Right kidney (tissue), 9 donors: ENCODE results near the gene SORBS2.
A peak's percentile ranks its signal among the peaks of the same experiment; 100 is the strongest.
"Not testable (repeated sequence)": the region's sequence is repeated elsewhere in the genome, so short reads cannot be mapped to it uniquely, and the experiment has no call there.

Experiments used
- DNase-seq: peaks from one replicate; pipeline ENCODE4 v3.0.0-alpha.2; 2016
- long read RNA-seq, 8 donors: transcript quantifications; one replicate each; lab custom pipeline, GENCODE V29; 2026

SORBS2 gene, protein sequence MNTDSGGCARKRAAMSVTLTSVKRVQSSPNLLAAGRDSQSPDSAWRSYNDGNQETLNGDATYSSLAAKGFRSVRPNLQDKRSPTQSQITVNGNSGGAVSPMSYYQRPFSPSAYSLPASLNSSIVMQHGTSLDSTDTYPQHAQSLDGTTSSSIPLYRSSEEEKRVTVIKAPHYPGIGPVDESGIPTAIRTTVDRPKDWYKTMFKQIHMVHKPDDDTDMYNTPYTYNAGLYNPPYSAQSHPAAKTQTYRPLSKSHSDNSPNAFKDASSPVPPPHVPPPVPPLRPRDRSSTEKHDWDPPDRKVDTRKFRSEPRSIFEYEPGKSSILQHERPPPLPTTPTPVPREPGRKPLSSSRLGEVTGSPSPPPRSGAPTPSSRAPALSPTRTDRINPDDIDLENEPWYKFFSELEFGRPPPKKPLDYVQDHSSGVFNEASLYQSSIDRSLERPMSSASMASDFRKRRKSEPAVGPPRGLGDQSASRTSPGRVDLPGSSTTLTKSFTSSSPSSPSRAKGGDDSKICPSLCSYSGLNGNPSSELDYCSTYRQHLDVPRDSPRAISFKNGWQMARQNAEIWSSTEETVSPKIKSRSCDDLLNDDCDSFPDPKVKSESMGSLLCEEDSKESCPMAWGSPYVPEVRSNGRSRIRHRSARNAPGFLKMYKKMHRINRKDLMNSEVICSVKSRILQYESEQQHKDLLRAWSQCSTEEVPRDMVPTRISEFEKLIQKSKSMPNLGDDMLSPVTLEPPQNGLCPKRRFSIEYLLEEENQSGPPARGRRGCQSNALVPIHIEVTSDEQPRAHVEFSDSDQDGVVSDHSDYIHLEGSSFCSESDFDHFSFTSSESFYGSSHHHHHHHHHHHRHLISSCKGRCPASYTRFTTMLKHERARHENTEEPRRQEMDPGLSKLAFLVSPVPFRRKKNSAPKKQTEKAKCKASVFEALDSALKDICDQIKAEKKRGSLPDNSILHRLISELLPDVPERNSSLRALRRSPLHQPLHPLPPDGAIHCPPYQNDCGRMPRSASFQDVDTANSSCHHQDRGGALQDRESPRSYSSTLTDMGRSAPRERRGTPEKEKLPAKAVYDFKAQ (N-terminal part only)
- long read RNA-seq, donor 1, full-length matches to known transcripts: 12 of 12 reads
- long read RNA-seq, donor 1, partial matches to known transcripts: 0 of 12 reads
- long read RNA-seq, donor 1, other reads (novel, unspliced or antisense): 0 of 12 reads
- long read RNA-seq, donor 2, partial matches to known transcripts: 0 of 6 reads
- long read RNA-seq, donor 2, other reads (novel, unspliced or antisense): 0 of 6 reads
- long read RNA-seq, donor 3, full-length matches to known transcripts: 8 of 8 reads
- long read RNA-seq, donor 3, partial matches to known transcripts: 0 of 8 reads
- long read RNA-seq, donor 3, other reads (novel, unspliced or antisense): 0 of 8 reads
- long read RNA-seq, donor 4, full-length matches to known transcripts: 14 of 19 reads
- long read RNA-seq, donor 4, partial matches to known transcripts: 5 of 19 reads
- long read RNA-seq, donor 4, other reads (novel, unspliced or antisense): 0 of 19 reads
- long read RNA-seq, donor 5, partial matches to known transcripts: 0 of 2 reads
- long read RNA-seq, donor 5, other reads (novel, unspliced or antisense): 0 of 2 reads
- long read RNA-seq, donor 6, transcript SORBS2-251 (2 exons, 420 nt): major isoform, 5 of 11 reads
- long read RNA-seq, donor 6, partial matches to known transcripts: 0 of 11 reads
- long read RNA-seq, donor 6, other reads (novel, unspliced or antisense): 0 of 11 reads
- long read RNA-seq, donor 7, full-length matches to known transcripts: 12 of 29 reads
- long read RNA-seq, donor 7, partial matches to known transcripts: 17 of 29 reads
- long read RNA-seq, donor 7, other reads (novel, unspliced or antisense): 0 of 29 reads
- long read RNA-seq, donor 8, full-length matches to known transcripts: 7 of 7 reads
- long read RNA-seq, donor 8, partial matches to known transcripts: 0 of 7 reads
- long read RNA-seq, donor 8, other reads (novel, unspliced or antisense): 0 of 7 reads

- peak; percentile 71 for DNase-seq
Observed at GRCh38 chr4:185811509-185812364, at the start of gene SORBS2. SORBS2 (minus strand) TSS chr4:185812194; CDS start chr4:185690571, 121,623 bp downstream.

DNA sequence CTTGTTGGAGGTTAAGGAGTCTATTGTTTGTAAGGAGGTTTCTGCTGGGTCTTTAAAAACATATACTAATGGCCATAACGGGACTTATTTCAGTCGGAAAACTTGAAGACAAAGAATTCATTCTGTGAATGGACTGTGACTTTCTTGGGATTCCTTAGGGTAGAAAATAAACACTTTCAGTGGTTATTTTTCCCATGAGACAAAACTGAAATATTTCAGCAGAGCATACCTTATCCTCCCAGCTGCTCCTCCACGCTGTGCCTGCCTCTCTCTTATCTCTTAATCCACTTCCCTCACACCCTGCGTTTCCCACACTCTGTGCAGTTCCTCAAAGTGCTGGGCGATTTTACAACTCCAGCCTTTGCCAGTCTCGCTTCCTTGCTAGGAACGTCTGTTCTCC lies 47.1 kb upstream of the SORBS2 start:
- DNase-seq: no peak

DNA sequence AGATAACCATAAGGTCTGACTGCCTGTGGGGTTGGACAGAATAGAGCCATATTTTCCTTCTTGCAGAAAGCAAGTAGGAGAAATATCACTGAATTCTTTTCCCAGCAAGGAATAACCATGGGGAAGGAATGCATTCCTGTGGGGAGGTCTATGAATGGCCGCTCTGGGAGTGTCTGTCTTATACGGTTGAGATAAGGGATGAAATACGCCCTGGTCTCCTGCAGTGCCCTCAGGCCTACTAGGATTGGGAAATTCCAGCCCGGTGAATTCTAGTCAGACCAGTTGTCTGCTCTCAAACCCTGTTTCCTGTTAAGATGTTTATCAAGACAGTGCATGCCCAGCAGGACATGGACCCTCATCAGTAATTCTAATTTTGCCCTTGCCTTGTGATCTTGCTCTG lies 45.6 kb upstream of the SORBS2 start:
- not testable (repeated sequence) for DNase-seq

DNA sequence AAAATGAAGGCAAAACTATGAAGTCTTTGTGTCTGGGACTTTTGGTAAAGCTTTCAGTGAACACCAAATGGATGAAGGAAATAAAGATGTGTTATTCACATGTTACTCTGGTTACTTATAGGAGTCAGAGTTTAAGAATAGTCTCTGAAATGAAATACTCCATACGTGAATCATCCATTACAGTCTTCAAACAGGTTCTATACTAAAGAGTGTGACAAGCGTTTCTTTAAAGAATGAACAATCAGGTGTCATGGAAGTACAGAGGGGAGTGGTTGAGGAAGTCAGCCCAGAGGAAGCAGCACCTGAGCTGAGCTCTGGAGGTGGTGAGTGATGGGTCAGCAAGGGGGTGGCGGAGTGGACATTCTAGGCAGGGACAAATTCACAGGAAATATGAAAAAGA lies 41.8 kb upstream of the SORBS2 start:
- no peak for DNase-seq

DNA sequence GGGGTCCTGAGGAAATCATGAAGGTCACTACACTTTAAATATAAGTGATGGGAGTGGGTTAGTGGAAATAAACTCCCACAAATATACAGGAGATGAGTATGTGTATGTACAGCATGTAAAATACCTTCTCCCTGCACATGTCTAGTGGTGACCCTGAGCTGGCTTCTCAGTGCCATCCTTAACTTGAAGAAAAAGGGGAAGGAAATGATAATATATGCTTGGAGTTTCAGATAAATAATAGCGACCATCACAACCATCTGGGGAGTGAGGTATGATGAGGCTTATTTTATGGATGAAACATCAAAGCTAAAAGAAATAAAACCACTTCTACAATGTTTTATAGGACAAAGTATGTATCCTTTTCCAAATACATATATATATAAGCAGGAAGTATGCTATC lies 41.0 kb upstream of the SORBS2 start:
- DNase-seq: no peak

DNA sequence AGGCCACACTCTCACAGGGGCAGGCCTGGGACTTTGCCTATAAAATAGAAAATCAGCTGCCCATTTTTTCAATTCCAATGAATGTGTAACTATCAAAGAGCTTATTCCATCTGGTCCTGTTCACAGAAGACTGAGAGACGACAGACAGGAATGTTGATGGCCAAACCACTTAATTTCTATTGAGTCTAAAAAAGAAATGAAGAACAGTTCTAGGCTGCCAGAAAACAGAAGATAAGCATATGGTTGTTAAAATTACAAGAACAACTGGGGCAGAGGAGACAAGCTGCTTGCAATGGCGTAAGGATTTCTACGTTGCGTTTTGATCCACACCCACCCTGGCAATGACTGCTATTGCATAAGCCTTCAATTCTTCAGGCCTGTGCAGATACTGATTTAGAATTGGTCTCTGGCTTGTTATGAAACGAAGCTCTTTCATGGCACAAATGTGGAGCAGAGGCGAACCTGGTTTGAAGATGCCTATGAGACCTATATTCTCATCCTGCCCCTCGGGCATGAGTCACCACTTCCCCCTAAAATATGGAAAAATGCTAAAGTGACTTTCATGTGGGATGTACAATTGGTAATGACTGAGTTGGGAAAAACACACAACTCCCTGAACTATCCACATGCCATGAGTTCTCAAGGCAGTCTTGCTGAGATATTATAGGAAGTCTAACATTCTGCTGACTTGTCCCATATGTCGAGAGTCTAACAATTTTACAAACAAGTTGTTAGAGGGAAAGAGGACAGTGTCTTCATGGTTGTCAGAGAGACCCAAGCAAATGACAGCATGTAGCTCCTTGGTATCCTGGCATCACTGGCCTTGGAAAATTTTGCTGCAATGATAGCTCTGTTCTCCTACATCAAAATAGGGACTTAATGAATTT lies 37.9 kb upstream of the SORBS2 start:
- no peak for DNase-seq

- peak; percentile 20 for DNase-seq
Observed at GRCh38 chr4:185847352-185848097, 35.5 kb upstream of the SORBS2 start.

DNA sequence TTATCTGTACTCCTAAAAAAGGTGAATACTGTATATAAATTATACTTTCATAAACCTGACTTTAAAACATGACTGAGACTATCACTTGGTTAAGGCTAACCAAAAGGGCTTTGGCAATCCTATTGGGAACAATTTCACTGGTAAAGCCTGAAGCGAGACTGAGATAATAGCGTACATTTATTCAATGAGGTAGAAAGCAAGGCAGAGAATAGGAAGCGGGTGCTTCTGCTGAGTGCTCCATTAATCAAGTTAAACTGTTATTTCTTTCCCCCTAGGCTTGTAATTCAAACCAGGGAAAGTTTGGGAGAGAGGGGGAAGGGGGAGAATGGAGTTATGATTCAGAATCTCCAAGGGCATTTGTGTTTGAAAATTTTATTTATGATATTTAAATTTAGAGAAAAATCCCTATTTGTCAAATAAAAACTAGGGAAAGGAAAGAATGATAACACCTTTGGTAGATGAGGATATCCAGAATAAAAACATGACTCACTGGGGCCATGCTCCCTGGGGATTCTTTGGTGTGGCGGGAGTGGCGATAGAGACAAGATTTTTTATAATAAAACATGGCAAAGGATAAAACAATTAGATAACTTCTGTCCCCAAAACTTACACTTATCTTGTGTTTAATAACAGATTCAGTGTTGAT lies 34.6 kb upstream of the SORBS2 start:
- DNase-seq: no peak

- no peak for DNase-seq
Observed at GRCh38 chr4:185845966-185846365, 34.0 kb upstream of the SORBS2 start.

- no peak for DNase-seq
Observed at GRCh38 chr4:185841451-185841850, 29.5 kb upstream of the SORBS2 start.

GRCh38 chr4:185840953-185841352 lies 29.0 kb upstream of the SORBS2 start:
- DNase-seq: no peak

- no peak for DNase-seq
Observed at GRCh38 chr4:185840201-185840600, 28.2 kb upstream of the SORBS2 start.

DNA sequence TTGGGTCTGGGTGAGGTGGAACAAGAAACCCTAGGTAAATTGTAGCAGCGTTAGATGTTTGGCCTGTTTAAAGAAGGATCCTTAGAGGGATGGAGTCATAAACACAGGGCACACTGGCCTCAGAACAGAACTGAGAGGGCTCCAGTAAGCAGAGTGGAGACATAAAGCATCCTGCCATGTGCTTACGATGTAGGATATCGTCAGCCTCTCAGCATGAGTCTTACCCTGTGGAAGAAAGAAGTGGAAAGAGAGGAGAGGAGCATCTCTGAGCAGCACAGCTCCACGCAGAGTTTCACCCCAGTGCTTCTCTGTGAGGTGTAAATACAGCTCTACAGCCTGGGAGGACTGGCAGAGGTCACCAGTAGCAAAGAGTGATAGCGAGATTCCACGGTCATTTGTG lies 27.8 kb upstream of the SORBS2 start:
- no peak for DNase-seq

DNA sequence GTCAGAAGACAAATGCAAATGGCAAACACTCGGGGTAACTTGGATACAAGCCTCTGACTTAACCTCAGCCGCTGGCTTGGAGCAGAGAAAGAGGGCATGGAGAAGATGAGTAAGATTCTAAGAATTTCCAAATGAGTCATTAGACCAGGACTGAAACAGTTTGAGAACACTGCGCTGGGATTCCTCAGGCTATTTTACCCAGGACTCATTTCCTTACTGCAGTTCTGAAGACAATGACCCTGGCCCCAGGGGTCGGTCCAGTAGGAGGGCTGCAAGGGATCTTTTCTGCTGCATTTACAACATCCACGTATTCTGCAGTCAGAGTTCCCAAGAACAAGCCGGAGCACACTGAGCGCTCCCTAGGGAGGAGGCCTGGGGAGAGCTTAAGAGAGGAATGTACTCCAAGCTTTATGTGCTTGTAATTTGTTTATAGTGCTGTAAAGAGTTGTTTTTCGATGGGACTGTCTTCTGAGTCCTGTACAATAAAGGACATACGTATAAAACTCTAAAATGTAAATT lies 27.3 kb upstream of the SORBS2 start:
- peak; percentile 48 for DNase-seq

DNA sequence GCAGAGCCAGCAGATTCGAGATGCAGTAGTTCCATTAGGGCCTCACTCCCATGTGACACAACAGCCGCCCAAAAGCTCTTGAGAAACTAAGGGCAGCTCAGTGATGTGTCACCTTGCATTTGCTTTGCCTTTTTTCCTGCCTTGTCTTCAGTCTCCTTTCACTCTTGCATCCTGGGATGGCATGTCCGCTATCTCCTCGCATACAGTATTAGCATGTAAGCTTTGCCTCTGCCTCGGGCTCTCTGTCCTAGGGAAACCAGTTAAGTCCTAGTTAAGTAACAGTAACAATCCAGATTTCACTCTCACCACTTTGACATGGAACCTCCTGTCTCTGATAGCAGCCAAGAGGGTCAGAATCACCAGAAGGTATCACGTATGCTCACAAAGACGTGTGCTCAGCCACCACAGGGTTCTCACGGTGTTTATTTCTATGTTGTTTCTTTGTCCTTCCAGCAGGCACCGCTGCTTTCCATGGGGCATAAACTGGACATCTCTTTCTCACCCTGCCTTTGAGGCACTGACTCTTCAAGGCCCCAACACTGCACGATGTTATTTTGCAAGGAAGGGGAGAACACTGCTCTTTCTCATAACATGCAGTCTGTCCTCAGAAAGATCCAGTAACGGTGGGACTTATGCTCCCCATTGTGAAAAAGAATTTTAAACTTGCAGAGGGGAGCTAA lies 26.7 kb upstream of the SORBS2 start:
- DNase-seq: no peak

- DNase-seq: no peak
Observed at GRCh38 chr4:185838104-185838452, 26.1 kb upstream of the SORBS2 start.
